Left lung (tissue), 10 donors: ENCODE measurements around the gene NID1. TPM values are rescaled to one million over a fixed set of nuclear protein-coding genes. Genes with fewer than 3 reads are reported as not detected.

Source experiments
- ATAC-seq: fragments of 200-7000 bp; cut with Tn5 transposase; one replicate; pipeline ENCODE4 v1.9.1; 2020; ENCODE audit warnings: moderate library complexity
- DNase-seq, 4 donors: peaks; one replicate each; pipeline ENCODE4 v3.0.0-alpha.2; 2013 to 2020
- H3K27ac ChIP-seq, 2 donors: fragments of 200-600 bp; sonication (generic) in 1 of 2; one replicate each; pipeline versions ENCODE4 v1.5.0 to v1.8.0; 2020 to 2021
- H3K27me3 ChIP-seq, 2 donors: fragments of 200-600 bp; sonication (generic) in 1 of 2; one replicate each; pipeline versions ENCODE4 v1.5.0 to v1.8.0; 2020 to 2021
- H3K36me3 ChIP-seq, 2 donors: fragments of 200-600 bp; sonication (generic) in 1 of 2; one replicate each; pipeline versions ENCODE4 v1.5.0 to v1.8.0; 2020 to 2021
- H3K4me1 ChIP-seq, 2 donors: fragments of 200-600 bp; one replicate each; pipeline ENCODE4 v1.8.0; 2021
- H3K4me3 ChIP-seq, 2 donors: fragments of 200-600 bp; sonication (generic) in 1 of 2; one replicate each; pipeline versions ENCODE4 v1.5.0 to v1.8.0; 2020 to 2021; ENCODE audit warnings: mild to moderate bottlenecking in 1 of 2
- H3K9me3 ChIP-seq, 2 donors: fragments of 200-600 bp; sonication (generic) in 1 of 2; one replicate each; pipeline versions ENCODE4 v1.5.0 to v1.8.0; 2020 to 2021
- intact Hi-C, 2 donors: fragments of 100-400 bp; cut with DNase I; formaldehyde crosslinking; loops; one replicate each; pipeline versions ENCODE4 v1.11.2 to v1.14.2; 2022
- polyA plus RNA-seq, 6 donors: library from polyadenylated mRNA; unstranded; fragments of 120-200 nt; gene quantifications; one replicate each; pipeline ENCODE4 v1.2.1, GENCODE V29; 2013; ENCODE audit not compliant: insufficient read length in 6 of 6
- total RNA-seq, 2 donors: library from RNA; stranded (reverse); fragmentation: NEBNext Ultra II Directional; extraction: Animal tissue kit (Norgen Biotek cat#: 25700); gene quantifications; one replicate each; pipeline ENCODE4 v1.2.1, GENCODE V29; 2021
- TF ChIP-seq, protein P1 (sequence below), 2 donors: fragments of 200-600 bp; sonication (generic) in 1 of 2; IDR thresholded peaks; one replicate each; pipeline versions ENCODE4 v1.5.0 to v1.8.0; 2021; ENCODE audit warnings: antibody characterized with exemption in 2 of 2
- donor health status: DM: no; HTN: yes; CAD: no.
- donor health status: DM: no; HTN: no; CAD: no.

The NID1 gene
- total and polyA plus RNA-seq, 8 donors, result 55.4 to 233 (median 218) TPM

GRCh38 chr1:235997931-235998330 is 67.0 kb downstream of the NID1 start:
- no peaks in the 10 kb centered on the region for H3K27me3 ChIP-seq
- TF ChIP-seq, protein P1, sequence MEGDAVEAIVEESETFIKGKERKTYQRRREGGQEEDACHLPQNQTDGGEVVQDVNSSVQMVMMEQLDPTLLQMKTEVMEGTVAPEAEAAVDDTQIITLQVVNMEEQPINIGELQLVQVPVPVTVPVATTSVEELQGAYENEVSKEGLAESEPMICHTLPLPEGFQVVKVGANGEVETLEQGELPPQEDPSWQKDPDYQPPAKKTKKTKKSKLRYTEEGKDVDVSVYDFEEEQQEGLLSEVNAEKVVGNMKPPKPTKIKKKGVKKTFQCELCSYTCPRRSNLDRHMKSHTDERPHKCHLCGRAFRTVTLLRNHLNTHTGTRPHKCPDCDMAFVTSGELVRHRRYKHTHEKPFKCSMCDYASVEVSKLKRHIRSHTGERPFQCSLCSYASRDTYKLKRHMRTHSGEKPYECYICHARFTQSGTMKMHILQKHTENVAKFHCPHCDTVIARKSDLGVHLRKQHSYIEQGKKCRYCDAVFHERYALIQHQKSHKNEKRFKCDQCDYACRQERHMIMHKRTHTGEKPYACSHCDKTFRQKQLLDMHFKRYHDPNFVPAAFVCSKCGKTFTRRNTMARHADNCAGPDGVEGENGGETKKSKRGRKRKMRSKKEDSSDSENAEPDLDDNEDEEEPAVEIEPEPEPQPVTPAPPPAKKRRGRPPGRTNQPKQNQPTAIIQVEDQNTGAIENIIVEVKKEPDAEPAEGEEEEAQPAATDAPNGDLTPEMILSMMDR (IDR thresholded peaks at IDR 0.05), result no peak
- ATAC-seq (no peak), DNase-seq (no peak)
- H3K4me1 ChIP-seq, result peaks cover 0 to 23% of the 10 kb centered on the region in 2 donors
- H3K27ac ChIP-seq, result no peak overlapping the region
- H3K4me3 ChIP-seq, result no peak overlapping the region
- intact Hi-C loops, result no loop called here
- H3K9me3 ChIP-seq, result no peaks in the 10 kb centered on the region
- no peaks in the 10 kb centered on the region for H3K36me3 ChIP-seq

DNA sequence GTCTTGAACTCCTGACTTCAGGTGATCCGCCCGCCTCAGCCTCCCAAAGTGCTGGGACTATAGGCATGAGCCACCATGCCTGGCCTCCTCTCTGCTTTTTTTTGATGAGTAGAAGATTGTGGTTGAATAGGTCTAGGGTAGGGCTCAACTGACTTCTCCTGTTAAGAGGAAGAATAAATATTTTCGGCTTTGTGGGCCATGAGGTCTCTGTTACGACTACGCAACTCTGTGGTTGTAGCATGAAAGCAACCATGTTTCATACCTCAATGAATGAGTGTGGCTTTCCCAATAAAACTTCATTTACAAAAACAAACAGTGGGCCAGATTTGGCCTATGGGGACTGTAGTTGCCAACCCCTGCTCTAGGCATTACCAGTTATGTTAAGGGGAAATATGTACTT is 67.8 kb downstream of the NID1 start:
- no peak overlapping the region for H3K4me3 ChIP-seq
- TF ChIP-seq, protein P1 (IDR thresholded peaks at IDR 0.05), result no peak
- H3K4me1 ChIP-seq, result peaks cover 0 to 23% of the 10 kb centered on the region in 2 donors
- H3K27ac ChIP-seq, result no peak overlapping the region
- no peak for ATAC-seq
- no peaks in the 10 kb centered on the region for H3K36me3 ChIP-seq
- intact Hi-C loops, result no loop called here
- H3K27me3 ChIP-seq, result no peaks in the 10 kb centered on the region
- H3K9me3 ChIP-seq, result no peaks in the 10 kb centered on the region
- no peak for DNase-seq

DNA sequence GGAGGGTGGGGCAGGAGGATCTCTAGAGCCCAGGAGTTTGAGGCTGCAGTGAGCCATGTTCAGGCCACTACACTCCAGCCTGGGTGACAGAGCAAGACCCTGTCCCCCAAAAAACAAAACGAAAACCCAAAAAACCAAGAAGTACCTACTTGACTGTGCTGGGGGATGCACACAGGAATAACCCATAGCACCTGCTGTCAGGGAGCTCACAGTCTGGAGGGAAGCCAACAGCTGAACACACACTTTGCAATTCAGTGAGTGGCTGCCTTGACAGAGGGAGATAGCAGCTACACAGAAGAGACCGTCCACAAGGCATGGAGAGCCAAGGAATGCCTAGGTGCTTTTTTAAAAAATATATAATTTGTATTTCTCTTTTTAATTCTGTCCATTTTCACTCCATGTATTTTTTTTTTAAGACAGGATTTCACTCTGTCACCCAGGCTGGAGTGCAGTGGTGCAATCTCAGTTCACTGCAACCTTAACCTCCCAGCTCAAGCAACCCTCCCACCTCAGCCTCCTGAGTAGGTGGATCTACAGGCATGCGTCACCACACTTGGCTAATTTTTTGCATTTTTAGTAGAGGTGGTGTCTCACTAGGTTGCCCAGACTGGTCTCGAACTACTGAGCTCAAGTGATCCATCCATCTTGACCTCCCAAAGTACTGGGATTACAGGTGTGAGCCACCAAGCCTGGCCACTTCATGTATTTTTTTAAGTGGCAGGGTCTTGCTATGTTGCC is 68.7 kb downstream of the NID1 start:
- DNase-seq, result no peak
- H3K36me3 ChIP-seq, result no peaks in the 10 kb centered on the region
- H3K4me3 ChIP-seq, result no peak overlapping the region
- ATAC-seq, result no peak
- intact Hi-C loops, result no loop called here
- H3K27me3 ChIP-seq, result no peaks in the 10 kb centered on the region
- H3K4me1 ChIP-seq, result peaks cover 0 to 15% of the 10 kb centered on the region in 2 donors
- TF ChIP-seq, protein P1 (IDR thresholded peaks at IDR 0.05), result no peak
- H3K27ac ChIP-seq, result no peak overlapping the region
- H3K9me3 ChIP-seq, result no peaks in the 10 kb centered on the region

DNA sequence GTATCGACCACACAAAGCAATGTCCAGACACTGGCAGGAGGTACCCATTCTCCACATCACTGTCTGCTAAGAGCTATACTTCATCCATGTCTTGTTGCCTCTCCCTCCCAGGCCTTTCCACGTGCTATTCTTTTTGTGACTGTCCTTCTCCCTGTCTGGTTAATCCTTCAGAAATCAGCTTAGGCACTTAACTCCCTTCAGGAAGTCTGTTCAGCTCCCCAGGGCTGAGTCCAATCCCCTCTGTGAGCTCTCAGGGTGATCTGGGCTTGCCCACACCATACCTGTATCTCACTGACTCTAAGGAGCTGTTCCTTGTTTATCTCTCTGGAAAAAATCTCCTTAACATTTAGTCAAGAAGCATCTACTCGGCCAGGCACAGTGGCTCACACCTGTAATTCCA is 69.4 kb downstream of the NID1 start:
- intact Hi-C loops, result no loop called here
- TF ChIP-seq, protein P1 (IDR thresholded peaks at IDR 0.05), result no peak
- Histone ChIP-seq H3K36me3 (peaks cover 0 to 4% of the 10 kb centered on the region in 2 donors), H3K27ac (no peak overlapping the region), H3K4me3 (no peak overlapping the region), H3K9me3 (no peaks in the 10 kb centered on the region), H3K27me3 (no peaks in the 10 kb centered on the region), H3K4me1 (peaks cover 0 to 15% of the 10 kb centered on the region in 2 donors)
- DNase-seq (no peak), ATAC-seq (no peak)

DNA sequence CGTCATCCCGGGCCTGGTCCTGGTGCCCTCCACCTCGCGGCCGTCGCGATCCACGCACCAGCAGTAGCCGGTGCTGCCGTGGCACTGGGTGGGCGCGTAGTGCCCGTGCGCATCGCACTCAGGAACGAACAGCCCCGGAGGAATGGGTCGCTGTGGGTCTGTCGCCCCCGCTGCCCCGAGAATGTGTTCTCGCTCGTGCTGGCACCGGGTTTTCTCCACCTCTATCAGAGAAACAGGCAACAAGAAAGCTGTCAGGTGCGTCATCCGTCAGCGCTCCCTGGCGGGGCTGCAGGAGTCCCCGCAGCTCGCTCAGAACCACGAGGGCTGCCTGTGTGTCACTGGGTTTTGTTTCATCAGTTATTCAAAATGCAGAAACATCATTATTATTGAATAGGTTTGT is 71.2 kb downstream of the NID1 start:
- TF ChIP-seq, protein P1 (IDR thresholded peaks at IDR 0.05), result no peak
- DNase-seq, result no peak
- intact Hi-C loops, result no loop called here
- no peak overlapping the region for H3K27ac ChIP-seq
- H3K4me1 ChIP-seq, result peaks cover 0 to 2% of the 10 kb centered on the region in 2 donors
- peaks cover 0 to 6% of the 10 kb centered on the region in 2 donors for H3K9me3 ChIP-seq
- H3K4me3 ChIP-seq, result no peak overlapping the region
- ATAC-seq, result no peak
- peaks cover 0 to 13% of the 10 kb centered on the region in 2 donors for H3K36me3 ChIP-seq
- H3K27me3 ChIP-seq, result no peaks in the 10 kb centered on the region
